Neuronal stem cell (in vitro differentiated cells): Measurements from ENCODE around the gene FANCG. TPM values are rescaled to one million over a fixed set of nuclear protein-coding genes. Genes with fewer than 3 reads are reported as not detected.

ENCODE experiments used
- DNase-seq: peaks from one replicate; pipeline ENCODE4 v3.0.0-alpha.2; 2013; ENCODE audit warnings: low spot score
- H2AFZ ChIP-seq: one replicate; pipeline ENCODE4 v1.6.1; 2013; ENCODE audit warnings: mild to moderate bottlenecking, low read length, inconsistent platforms
- H2AK5ac ChIP-seq: 2 replicates; pipeline ENCODE4 v1.6.1; 2013; ENCODE audit warnings: low read depth, mild to moderate bottlenecking, inconsistent platforms, low read length, moderate library complexity, mixed read lengths
- H2BK120ac ChIP-seq: 2 replicates; pipeline ENCODE4 v1.6.1; 2013; ENCODE audit warnings: low read depth, mild to moderate bottlenecking, inconsistent platforms, low read length, moderate library complexity, mixed read lengths
- H2BK12ac ChIP-seq: one replicate; pipeline ENCODE4 v1.6.1; 2013; ENCODE audit warnings: low read length, inconsistent platforms
- H2BK15ac ChIP-seq: 2 replicates; pipeline ENCODE4 v1.6.1; 2013; ENCODE audit warnings: mild to moderate bottlenecking, low read length, inconsistent platforms, mixed read lengths
- H2BK5ac ChIP-seq: one replicate; pipeline ENCODE4 v1.6.1; 2013; ENCODE audit warnings: inconsistent platforms, mild to moderate bottlenecking, low read length, moderate library complexity
- H3K14ac ChIP-seq: one replicate; pipeline ENCODE4 v1.6.1; 2013; ENCODE audit warnings: low read length, inconsistent platforms
- H3K18ac ChIP-seq: 2 replicates; pipeline ENCODE4 v1.6.1; 2013; ENCODE audit warnings: low read length, inconsistent platforms
- H3K23ac ChIP-seq: 2 replicates; pipeline ENCODE4 v1.6.1; 2013; ENCODE audit warnings: low read depth, mild to moderate bottlenecking, mixed read lengths, low read length, inconsistent platforms; ENCODE audit not compliant: poor library complexity
- H3K27ac ChIP-seq: replicated peaks from 3 replicates; pipeline ENCODE4 v1.5.1; 2013; ENCODE audit warnings: low read length, inconsistent platforms
- H3K27me3 ChIP-seq, 3 experiments: 2 replicates each; pipeline ENCODE4 v1.6.1; 2013; ENCODE audit warnings: low read length in 3 of 3, mild to moderate bottlenecking in 2 of 3, inconsistent platforms in 1 of 3, low read depth in 1 of 3, mixed read lengths in 1 of 3, moderate library complexity in 1 of 3; ENCODE audit not compliant: control insufficient read depth in 3 of 3, insufficient read depth in 3 of 3
- H3K36me3 ChIP-seq, 2 donors: replicated peaks in 1 of 2; 2 replicates each; pipeline ENCODE4 v1.6.1; 2013; ENCODE audit warnings: low read length in 2 of 2; ENCODE audit not compliant: control insufficient read depth in 2 of 2, insufficient read depth in 2 of 2
- H3K4ac ChIP-seq: 2 replicates; pipeline ENCODE4 v1.6.1; 2013; ENCODE audit warnings: inconsistent platforms, mild to moderate bottlenecking, low read length, moderate library complexity
- H3K4me1 ChIP-seq, 2 donors: 1 replicate in 1 of 2; 2 replicates in 1 of 2; pipeline ENCODE4 v1.6.1; 2013; ENCODE audit warnings: low read length in 2 of 2, low read depth in 1 of 2; ENCODE audit not compliant: control insufficient read depth in 2 of 2, insufficient read depth in 1 of 2
- H3K4me2 ChIP-seq: one replicate; pipeline ENCODE4 v1.6.1; 2013; ENCODE audit warnings: mild to moderate bottlenecking, low read length, inconsistent platforms; ENCODE audit not compliant: insufficient read depth, poor library complexity, severe bottlenecking
- H3K4me3 ChIP-seq, 2 donors: 2 replicates each; pipeline ENCODE4 v1.5.1; 2013; ENCODE audit warnings: low read length in 2 of 2, mild to moderate bottlenecking in 2 of 2, inconsistent platforms in 1 of 2, moderate library complexity in 1 of 2
- H3K79me1 ChIP-seq: one replicate; pipeline ENCODE4 v1.6.1; 2013; ENCODE audit warnings: low read depth, mild to moderate bottlenecking, inconsistent platforms, low read length, moderate library complexity
- H3K9ac ChIP-seq: one replicate; pipeline ENCODE4 v1.6.1; 2013; ENCODE audit warnings: mild to moderate bottlenecking, low read depth, low read length, inconsistent platforms; ENCODE audit not compliant: poor library complexity
- H3K9me3 ChIP-seq, 2 donors: replicated peaks in 1 of 2; 2 replicates each; pipeline versions ENCODE3 to v1.6.1; 2013; ENCODE audit warnings: low read length in 2 of 2, mild to moderate bottlenecking in 2 of 2, inconsistent platforms in 1 of 2, low read depth in 1 of 2, mixed read lengths in 1 of 2, moderate library complexity in 1 of 2; ENCODE audit not compliant: control insufficient read depth in 2 of 2, insufficient read depth in 1 of 2
- H4K8ac ChIP-seq: one replicate; pipeline ENCODE4 v1.6.1; 2013; ENCODE audit warnings: low read depth, mild to moderate bottlenecking, inconsistent platforms, low read length, moderate library complexity
- H4K91ac ChIP-seq: one replicate; pipeline ENCODE4 v1.6.1; 2013; ENCODE audit warnings: low read length, low read depth, mild to moderate bottlenecking, inconsistent platforms; ENCODE audit not compliant: poor library complexity
- whole genome bisulfite sequencing, 2 donors: extraction: QIAGEN DNeasy Blood & Tissue Kit; methylation state at CpG; one replicate each; pipeline ENCODE4 v1.1.7; 2013; ENCODE audit warnings: missing lambda C conversion rate in 2 of 2, mixed read lengths in 1 of 2; ENCODE audit not compliant: insufficient read length in 2 of 2, insufficient replicate concordance in 1 of 2; ENCODE audit errors: extremely low coverage in 2 of 2; 5-methylcytosine and 5-hydroxymethylcytosine counted together
- small RNA-seq: library from polyadenylated mRNA; stranded (forward); fragments of <200 nt; extraction: miRNeasy Mini kit (QIAGEN cat#:217004); gene quantifications from one replicate; pipeline ENCODE3, GENCODE V24; 2013; ENCODE audit not compliant: insufficient read depth

The FANCG gene

GRCh38 chr9:35027374-35027773 is 52.4 kb downstream of the FANCG start:
- Histone ChIP-seq H3K27ac (no peak overlapping the region), H4K91ac (no peak overlapping the region), H3K23ac (no peak overlapping the region), H2BK15ac (no peak overlapping the region), H3K79me1 (no peaks in the 10 kb centered on the region), H3K27me3 (no peaks in the 10 kb centered on the region), H3K36me3 (no peaks in the 10 kb centered on the region), H3K4me3 (no peak overlapping the region), H3K4ac (no peak overlapping the region), H3K4me2 (no peak overlapping the region), H3K4me1 (peaks cover 0 to 2% of the 10 kb centered on the region in 2 donors), H4K8ac (no peak overlapping the region), H2BK5ac (no peak overlapping the region), H2AK5ac (no peak overlapping the region), H3K18ac (no peak overlapping the region), H2AFZ (no peak overlapping the region), H3K14ac (no peak overlapping the region), H3K9ac (no peak overlapping the region), H3K9me3 (peaks cover 2 to 11% of the 10 kb centered on the region in 2 donors), H2BK12ac (no peak overlapping the region), H2BK120ac (no peak overlapping the region)
- DNase-seq, result no peak
- no CpG with 5 or more reads among the region's 1 CpG for WGBS, 2 donors

- H2AK5ac ChIP-seq, result no peak overlapping the region
- no peak overlapping the region for H3K4ac ChIP-seq
- H3K27ac ChIP-seq, result no peak overlapping the region
- no peak overlapping the region for H3K9ac ChIP-seq
- H4K8ac ChIP-seq, result no peak overlapping the region
- no peak overlapping the region for H2AFZ ChIP-seq
- no peak overlapping the region for H2BK120ac ChIP-seq
- no peak overlapping the region for H2BK15ac ChIP-seq
- H3K4me1 ChIP-seq, result peaks cover 0 to 2% of the 10 kb centered on the region in 2 donors
- H3K36me3 ChIP-seq, result no peaks in the 10 kb centered on the region
- WGBS, 2 donors, result no CpG with 5 or more reads among the region's 3 CpGs
- no peak overlapping the region for H3K14ac ChIP-seq
- H2BK5ac ChIP-seq, result no peak overlapping the region
- H2BK12ac ChIP-seq, result no peak overlapping the region
- no peak overlapping the region for H4K91ac ChIP-seq
- H3K18ac ChIP-seq, result no peak overlapping the region
- H3K79me1 ChIP-seq, result no peaks in the 10 kb centered on the region
- no peak overlapping the region for H3K4me2 ChIP-seq
- no peak overlapping the region for H3K4me3 ChIP-seq
- H3K27me3 ChIP-seq, result no peaks in the 10 kb centered on the region
- no peak overlapping the region for H3K23ac ChIP-seq
- no peak for DNase-seq
- H3K9me3 ChIP-seq, result peaks cover 2 to 11% of the 10 kb centered on the region in 2 donors
These were observed 53.1 kb downstream of the FANCG start for GRCh38 chr9:35026671-35027070.

Small RNA genes within 50 kb of the gene (small RNA-seq; reads per million reads assigned to genes)
- gene RN7SL338P, result not detected
